HepG2 (cell line): ENCODE data around the gene SLC25A36.

Experiments
- CTCF ChIP-seq: sonication (generic); formaldehyde crosslinking; IDR thresholded peaks from 2 replicates; pipeline ENCODE4 v1.5.0; 2020; ENCODE audit warnings: mild to moderate bottlenecking, missing genetic modification reagents, moderate library complexity
- TF ChIP-seq, protein P1 (sequence below): sonication (generic); formaldehyde crosslinking; IDR thresholded peaks from 2 replicates; pipeline ENCODE4 v1.8.1; 2023; ENCODE audit warnings: mild to moderate bottlenecking, moderate library complexity, missing genetic modification reagents

DNA sequence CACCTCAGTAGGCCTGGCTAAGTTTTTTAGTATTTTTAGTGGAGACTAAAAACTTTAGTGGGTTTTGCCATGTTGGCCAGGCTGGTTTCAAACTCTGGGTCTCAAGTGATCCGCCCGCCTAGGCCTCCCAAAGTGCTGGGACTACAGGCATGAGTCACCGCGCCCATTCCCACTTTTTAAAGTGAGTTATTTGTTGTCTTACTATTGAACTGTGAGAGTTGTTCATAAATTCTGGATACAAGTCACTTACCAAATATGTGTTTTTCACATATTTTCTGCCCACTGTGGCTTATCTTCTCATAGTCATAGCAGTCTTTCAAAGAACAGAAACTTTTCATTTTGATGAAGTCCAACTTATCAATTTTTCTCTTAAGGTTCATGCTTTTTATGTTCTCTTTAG lies 79.6 kb downstream of the SLC25A36 start:
- TF ChIP-seq, protein P1, sequence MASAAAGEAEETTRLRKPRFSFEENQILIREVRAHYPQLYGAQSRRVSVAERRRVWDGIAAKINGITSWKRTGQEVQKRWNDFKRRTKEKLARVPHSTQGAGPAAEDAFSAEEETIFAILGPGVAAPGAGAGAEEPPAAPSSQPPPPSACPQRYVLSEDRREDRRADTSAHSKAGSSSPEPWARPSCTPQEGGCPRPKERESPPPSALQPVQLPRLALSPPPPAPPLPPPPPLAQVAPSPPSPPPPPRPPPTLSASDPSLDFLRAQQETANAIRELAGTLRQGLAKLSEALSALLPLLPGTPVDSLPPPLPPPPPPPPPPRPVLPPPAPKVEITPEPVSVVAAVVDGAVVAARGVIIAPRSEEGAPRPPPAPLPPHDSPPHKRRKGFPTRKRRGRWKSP (CRISPR knock-in tag): no peak
- TF ChIP-seq CTCF (CRISPR knock-in tag): no peak
